GM19395 (cell line): Measurements from ENCODE around the gene EEF1AKMT3.
"Not testable (repeated sequence)": the region's sequence is repeated elsewhere in the genome, so short reads cannot be mapped to it uniquely, and the experiment has no call there.

Experiments used
- ATAC-seq: cut with Tn5 transposase; IDR thresholded peaks from one replicate; pipeline ENCODE4 v1.9.1; 2021; ENCODE audit warnings: mild to moderate bottlenecking, moderate library complexity; ENCODE audit not compliant: unreplicated experiment

Gene EEF1AKMT3

GRCh38 chr12:57764662-57765002 is 7.8 kb upstream of the EEF1AKMT3 start:
- ATAC-seq = peak; percentile 6

DNA sequence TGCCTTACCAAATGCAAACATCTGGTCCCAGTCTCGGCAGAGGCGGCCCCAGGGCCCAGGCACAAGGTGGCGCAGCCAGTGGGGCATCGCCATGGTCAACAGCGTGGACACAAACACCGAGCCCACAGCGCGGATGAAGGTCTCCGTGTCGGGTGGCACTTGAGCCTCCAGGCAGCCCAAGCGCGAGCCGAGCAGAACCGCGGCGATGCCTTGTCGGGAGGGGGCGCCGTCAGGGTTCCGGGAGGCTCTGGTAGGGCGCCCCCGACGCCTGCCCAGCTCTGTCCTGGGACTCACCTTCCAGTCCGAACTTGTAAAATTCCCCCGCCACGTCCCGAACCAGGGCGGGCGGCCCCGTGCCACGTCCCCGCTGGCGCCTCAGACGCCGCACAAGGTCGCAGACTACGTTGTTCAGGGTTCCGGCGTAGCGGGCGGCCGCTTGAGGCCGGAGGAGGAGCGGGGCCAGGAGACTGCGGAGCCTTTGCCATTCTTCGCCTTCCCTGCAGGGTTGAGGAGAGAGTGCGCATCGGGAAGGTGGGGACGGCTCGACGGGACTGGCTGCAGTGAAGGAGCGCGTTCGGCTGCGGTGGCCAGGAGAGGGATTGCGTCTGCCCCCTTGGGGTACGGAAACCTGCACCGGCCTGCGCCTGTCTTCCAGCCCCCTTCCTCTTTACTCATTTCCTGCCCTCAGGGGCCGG is 7.3 kb upstream of the EEF1AKMT3 start:
- peak; percentile 63 for ATAC-seq

- ATAC-seq = no peak
Observed at GRCh38 chr12:57765698-57766463, 6.5 kb upstream of the EEF1AKMT3 start.

- no peak for ATAC-seq
Observed at GRCh38 chr12:57766464-57767304, 5.7 kb upstream of the EEF1AKMT3 start, which contains the start of gene CYP27B1. CYP27B1 (minus strand) TSS chr12:57767078; CDS start chr12:57767041, 37 bp downstream.

DNA sequence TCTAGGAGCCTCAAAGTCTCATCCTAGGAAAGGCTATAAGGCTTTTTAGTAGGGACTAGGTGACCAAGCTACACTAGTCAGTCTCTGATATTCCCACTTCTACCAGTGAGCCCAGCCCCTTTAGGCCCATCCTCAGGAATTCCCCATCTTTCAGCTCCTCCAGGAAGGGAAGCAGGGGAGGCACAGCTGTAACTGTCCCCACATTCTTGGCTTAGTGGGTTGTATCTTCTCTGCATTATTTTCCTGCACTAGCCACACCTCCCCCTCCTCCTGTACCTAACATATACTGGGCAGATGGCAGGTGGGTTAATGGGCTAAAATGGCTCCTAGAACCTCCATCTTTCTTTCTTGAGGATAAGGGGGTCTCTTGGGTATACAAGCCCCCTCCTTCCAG is 5.1 kb upstream of the EEF1AKMT3 start:
- ATAC-seq = no peak

GRCh38 chr12:57767876-57768275 is 4.5 kb upstream of the EEF1AKMT3 start:
- ATAC-seq = no peak

- ATAC-seq = no peak
Observed at GRCh38 chr12:57769594-57769993, 2.8 kb upstream of the EEF1AKMT3 start.

GRCh38 chr12:57770734-57771133 is 1.7 kb upstream of the EEF1AKMT3 start:
- no peak for ATAC-seq

DNA sequence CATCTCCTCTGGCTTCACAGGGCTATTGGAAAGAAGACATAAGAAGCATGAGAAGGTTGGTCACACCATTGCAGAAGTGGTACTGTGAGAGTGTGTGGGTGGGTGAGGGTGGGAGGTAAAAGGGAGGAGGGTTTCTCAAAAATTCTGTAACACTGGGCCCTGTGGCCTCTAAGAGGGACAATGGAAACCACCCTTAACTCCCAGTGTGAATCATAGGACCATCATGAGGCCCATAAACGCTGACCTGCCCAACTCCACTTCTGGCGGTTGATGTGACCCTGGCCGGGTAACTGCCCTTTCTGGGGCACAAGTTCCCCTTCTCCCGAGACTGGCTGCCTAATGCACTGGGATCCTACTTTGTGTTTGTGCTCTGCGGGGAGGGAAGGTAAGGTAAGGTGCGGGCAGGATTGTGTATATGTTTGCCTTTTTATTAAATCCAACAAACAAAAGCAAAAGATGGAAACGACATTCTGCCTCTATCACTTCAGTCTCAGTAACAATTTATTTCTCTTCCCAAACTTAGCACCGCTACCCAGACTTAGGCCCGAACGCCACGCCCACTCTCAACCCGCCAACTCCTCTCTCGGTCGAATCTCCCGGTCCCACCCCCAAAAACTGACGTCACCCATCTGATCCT is 1.1 kb upstream of the EEF1AKMT3 start:
- peak; percentile 89 for ATAC-seq

GRCh38 chr12:57771873-57772428 is 463 bp upstream of the EEF1AKMT3 start, which contains the start of gene METTL1:
METTL1 (minus strand) TSS chr12:57772105; CDS start chr12:57772083, 22 bp downstream.
- peak; percentile 88 for ATAC-seq

DNA sequence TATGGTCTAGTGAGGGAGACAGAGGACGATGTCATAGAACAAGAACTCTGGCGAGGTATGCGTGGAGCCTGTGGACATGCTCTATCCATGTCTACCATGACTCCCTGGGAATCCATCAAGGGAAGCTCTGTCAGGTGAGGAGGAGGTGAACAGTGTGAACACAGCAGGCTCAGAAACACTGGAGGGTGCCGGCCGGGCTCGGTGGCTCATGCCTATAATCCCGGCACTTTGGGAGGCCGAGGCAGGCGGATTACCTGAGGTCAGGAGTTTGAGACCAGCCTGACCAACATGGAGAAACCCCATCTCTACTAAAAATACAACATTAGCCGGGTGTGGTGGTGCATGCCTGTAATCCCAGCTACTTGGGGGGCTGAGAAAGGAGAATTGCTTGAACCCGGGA is 2.2 kb downstream of the EEF1AKMT3 start:
- ATAC-seq = not testable (repeated sequence)

DNA sequence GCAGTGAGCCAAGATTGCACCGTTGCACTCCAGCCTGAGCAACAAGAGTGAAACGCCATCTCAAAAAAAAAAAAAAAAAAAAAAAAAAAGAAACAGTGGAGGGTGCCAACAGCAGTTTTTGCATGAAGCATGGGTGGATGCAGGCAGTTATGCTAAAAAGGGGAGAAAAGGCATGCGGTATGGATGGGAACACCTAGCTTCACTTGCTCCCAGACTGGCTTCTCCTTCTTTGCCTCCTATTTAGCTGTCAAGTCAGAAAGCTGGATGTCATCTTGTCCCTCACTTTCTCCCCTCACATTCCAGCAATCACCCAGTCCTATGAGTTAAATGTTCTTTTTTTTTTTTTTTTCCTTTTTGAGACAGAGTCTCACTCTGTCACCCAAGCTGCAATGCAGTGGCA is 2.6 kb downstream of the EEF1AKMT3 start:
- ATAC-seq = no peak

DNA sequence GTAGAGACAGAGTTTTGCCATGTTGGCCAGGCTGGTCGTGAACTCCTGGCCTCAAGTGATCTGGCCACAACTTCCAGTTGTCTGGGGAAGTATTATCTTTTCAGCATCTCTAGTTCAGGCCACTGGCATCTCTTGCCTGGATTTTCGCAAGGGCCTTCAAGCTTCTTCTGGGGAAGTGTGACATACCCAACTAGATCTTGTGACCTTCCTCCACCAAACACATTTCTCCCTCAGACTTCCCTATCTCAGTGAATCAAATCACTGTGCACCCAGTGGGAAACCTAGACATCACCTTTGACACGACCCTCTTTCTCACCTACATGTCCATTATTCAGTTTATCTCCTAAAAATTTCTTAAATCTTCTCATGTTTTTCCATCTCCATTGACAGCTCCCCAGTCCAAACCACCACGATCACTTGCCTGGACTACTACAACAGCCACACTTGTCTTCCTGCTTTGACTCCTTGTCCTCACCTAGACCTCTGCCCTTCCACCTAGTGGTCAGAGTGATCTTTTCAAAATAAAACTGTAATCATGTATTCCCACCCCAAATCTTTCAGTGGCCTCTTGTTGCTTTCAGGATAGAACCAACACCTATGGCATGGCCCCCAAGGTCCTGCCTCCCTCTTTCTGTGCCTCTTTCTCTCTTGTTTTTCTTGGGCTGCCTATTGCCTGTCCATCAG is 3.3 kb downstream of the EEF1AKMT3 start:
- no peak for ATAC-seq

- no peak for ATAC-seq
Observed at GRCh38 chr12:57776247-57776587, 3.8 kb downstream of the EEF1AKMT3 start.

GRCh38 chr12:57777367-57777766 is 5.0 kb downstream of the EEF1AKMT3 start:
- no peak for ATAC-seq

GRCh38 chr12:57777911-57778310 is 5.5 kb downstream of the EEF1AKMT3 start:
- ATAC-seq = no peak

GRCh38 chr12:57779736-57780135 is 7.3 kb downstream of the EEF1AKMT3 start:
- ATAC-seq = no peak

- no peak for ATAC-seq
Observed at GRCh38 chr12:57780284-57780897, 8.0 kb downstream of the EEF1AKMT3 start.

DNA sequence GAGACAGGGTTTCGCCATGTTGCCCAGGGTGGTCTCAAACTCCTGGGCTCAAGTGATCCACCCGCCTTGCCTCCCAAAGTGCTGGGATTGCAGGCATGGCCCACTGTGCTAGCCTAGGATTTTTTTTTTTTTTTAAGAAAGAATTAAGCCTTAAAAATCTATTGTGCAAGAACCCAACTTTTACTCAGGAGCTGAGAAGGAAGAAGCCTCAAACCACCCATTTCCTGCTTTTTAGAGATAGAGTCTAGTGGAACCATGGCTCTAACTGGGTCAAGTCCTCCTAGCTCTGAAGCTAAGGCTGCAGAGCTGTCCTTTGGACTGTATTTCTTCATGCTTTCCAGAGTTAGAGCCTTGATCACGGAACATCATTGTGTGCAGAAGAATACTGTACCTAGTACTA is 8.8 kb downstream of the EEF1AKMT3 start:
- ATAC-seq = no peak

DNA sequence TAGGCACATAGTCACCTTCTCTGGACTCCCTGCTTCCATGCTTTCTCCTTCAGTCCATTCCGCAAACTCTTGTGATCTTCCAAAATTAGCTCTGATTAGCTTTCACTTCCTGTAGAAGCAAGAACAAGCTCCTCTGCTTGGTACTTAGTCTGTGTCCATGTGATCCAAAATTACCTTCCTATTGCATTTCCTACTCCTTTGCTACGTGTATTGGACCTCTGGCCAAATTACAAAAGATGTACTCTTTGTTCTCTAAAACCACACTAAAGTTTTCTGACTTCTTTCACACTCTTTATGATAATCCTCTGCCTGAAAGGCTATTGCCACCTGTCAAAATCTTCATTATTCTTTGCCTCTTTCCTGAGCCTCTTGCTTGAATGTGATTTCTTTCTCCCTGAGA is 9.4 kb downstream of the EEF1AKMT3 start:
- ATAC-seq = no peak
